BE2C (cell line): ENCODE results near the gene EXOC8.

Experiments used
- DNase-seq: peaks from one replicate; pipeline ENCODE4 v3.0.0-alpha.2; 2020
- H3K27me3 ChIP-seq: fragments of 250-450 bp; sonication (Bioruptor Pico); 2 replicates; pipeline ENCODE4 v1.5.1; 2020; ENCODE audit warnings: mild to moderate bottlenecking
- H3K36me3 ChIP-seq: fragments of 250-450 bp; sonication (Bioruptor Pico); 2 replicates; pipeline ENCODE4 v1.5.1; 2020; ENCODE audit warnings: mild to moderate bottlenecking
- H3K4me1 ChIP-seq: fragments of 250-450 bp; sonication (Bioruptor Pico); 2 replicates; pipeline ENCODE4 v1.5.1; 2020
- H3K4me3 ChIP-seq: 2 replicates; pipeline ENCODE4 v1.5.1; 2011; ENCODE audit warnings: low read depth, low read length
- H3K9me3 ChIP-seq: fragments of 250-450 bp; sonication (Bioruptor Pico); 2 replicates; pipeline ENCODE4 v1.5.1; 2020
- TF ChIP-seq, protein P1 (sequence below): IDR thresholded peaks from 2 replicates; pipeline ENCODE4 v1.5.1; 2012; ENCODE audit warnings: mild to moderate bottlenecking, low read depth, low read length

EXOC8 gene

DNA sequence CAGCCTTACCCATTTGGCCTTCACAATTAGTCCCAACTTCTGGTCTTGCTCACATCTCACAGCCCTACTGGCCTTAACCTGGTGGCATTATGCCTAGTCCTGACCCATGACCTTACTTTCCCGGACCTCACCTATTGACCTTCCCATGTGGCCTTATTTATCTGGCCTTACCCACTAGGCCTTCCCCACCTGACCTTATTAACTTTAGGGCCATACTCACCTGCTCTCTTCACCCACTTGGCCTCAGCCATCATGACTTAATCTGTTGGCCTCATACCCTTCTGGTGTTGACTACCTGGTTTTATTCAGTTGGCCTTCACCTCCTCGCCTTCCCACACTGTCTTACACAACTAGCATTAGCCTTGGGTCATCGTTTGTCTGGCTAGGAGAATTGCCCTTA lies 35.7 kb downstream of the EXOC8 start:
- DNase-seq, result no peak
- no peaks in the 10 kb centered on the region for H3K36me3 ChIP-seq
- no peaks in the 10 kb centered on the region for H3K4me1 ChIP-seq
- H3K4me3 ChIP-seq, result no peak overlapping the region
- TF ChIP-seq, protein P1, sequence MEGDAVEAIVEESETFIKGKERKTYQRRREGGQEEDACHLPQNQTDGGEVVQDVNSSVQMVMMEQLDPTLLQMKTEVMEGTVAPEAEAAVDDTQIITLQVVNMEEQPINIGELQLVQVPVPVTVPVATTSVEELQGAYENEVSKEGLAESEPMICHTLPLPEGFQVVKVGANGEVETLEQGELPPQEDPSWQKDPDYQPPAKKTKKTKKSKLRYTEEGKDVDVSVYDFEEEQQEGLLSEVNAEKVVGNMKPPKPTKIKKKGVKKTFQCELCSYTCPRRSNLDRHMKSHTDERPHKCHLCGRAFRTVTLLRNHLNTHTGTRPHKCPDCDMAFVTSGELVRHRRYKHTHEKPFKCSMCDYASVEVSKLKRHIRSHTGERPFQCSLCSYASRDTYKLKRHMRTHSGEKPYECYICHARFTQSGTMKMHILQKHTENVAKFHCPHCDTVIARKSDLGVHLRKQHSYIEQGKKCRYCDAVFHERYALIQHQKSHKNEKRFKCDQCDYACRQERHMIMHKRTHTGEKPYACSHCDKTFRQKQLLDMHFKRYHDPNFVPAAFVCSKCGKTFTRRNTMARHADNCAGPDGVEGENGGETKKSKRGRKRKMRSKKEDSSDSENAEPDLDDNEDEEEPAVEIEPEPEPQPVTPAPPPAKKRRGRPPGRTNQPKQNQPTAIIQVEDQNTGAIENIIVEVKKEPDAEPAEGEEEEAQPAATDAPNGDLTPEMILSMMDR, result no peak
- H3K9me3 ChIP-seq, result no peaks in the 10 kb centered on the region
- no peaks in the 10 kb centered on the region for H3K27me3 ChIP-seq

DNA sequence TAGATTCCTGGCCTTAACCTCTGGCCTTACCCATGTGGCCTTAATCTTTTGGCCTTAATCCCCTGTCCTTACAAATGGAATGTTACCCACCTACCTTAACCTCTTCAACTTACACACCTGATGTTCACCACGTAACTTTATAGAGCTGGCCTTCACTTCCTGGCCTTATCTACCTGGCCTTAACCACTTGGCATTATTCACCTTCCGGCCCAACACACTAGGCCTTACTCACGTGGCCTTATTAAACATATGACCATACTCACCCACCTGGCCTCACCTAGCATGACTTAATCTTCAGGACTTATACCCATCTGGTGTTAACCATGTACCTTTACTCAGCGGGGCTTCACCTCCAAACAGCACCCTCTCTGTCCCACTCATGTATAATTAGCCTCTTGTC lies 41.7 kb downstream of the EXOC8 start:
- Histone ChIP-seq H3K9me3 (no peaks in the 10 kb centered on the region), H3K36me3 (no peaks in the 10 kb centered on the region), H3K27me3 (no peaks in the 10 kb centered on the region), H3K4me3 (no peak overlapping the region), H3K4me1 (no peaks in the 10 kb centered on the region)
- DNase-seq, result no peak
- TF ChIP-seq, protein P1, result no peak

DNA sequence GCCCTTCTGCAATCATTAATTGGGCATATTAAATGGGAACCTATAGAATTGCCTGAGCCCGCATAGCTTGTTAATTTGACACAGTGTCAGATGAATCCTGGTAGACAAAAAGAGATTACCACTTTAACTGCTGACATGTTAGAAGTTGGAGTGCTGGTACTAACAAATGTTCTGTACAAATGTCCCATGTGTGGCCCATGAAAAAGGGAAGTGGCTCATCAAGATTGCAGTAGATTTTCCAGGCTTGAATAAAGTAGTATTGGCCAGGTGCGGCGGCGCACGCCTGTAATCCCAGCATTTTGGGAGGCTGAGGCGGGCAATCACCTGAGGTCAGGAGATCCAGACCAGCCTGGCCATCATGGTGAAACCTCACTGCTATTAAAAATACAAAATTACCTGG lies 51.0 kb downstream of the EXOC8 start:
- H3K4me3 ChIP-seq, result no peak overlapping the region
- H3K27me3 ChIP-seq, result no peaks in the 10 kb centered on the region
- no peaks in the 10 kb centered on the region for H3K9me3 ChIP-seq
- H3K4me1 ChIP-seq, result no peaks in the 10 kb centered on the region
- TF ChIP-seq, protein P1, result no peak
- no peak for DNase-seq
- H3K36me3 ChIP-seq, result no peaks in the 10 kb centered on the region

DNA sequence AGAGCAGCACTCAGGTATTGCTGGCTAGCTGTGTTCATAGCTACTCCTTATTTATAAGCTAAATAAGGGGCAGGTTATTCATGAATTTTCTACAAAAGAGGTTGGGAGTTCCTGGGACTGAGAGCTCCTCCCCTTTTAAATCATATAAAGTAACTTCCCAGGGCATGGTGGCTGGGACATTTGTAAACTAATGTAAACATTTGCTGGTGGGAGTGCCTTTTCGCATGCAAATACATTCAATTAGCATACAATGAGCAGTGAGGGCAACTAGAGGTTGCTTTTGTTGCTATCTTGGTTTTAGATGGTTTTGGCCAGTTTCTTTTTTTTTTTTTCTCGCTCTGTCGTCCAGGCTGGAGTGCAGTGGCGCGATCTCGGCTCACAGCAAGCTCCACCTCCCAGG lies 53.2 kb downstream of the EXOC8 start:
- Histone ChIP-seq H3K27me3 (no peaks in the 10 kb centered on the region), H3K4me1 (no peaks in the 10 kb centered on the region), H3K4me3 (no peak overlapping the region), H3K36me3 (no peaks in the 10 kb centered on the region), H3K9me3 (no peaks in the 10 kb centered on the region)
- no peak for DNase-seq
- TF ChIP-seq, protein P1, result no peak
